T-helper 1 cell (primary cell): ENCODE data around the gene ZNF223.
A peak's percentile ranks its signal among the peaks of the same experiment; 100 is the strongest.

Source experiments
- DNase-seq, 5 donors: peaks; one replicate each; pipeline ENCODE4 v3.0.0-alpha.2; 2012 to 2020

Gene ZNF223

DNA sequence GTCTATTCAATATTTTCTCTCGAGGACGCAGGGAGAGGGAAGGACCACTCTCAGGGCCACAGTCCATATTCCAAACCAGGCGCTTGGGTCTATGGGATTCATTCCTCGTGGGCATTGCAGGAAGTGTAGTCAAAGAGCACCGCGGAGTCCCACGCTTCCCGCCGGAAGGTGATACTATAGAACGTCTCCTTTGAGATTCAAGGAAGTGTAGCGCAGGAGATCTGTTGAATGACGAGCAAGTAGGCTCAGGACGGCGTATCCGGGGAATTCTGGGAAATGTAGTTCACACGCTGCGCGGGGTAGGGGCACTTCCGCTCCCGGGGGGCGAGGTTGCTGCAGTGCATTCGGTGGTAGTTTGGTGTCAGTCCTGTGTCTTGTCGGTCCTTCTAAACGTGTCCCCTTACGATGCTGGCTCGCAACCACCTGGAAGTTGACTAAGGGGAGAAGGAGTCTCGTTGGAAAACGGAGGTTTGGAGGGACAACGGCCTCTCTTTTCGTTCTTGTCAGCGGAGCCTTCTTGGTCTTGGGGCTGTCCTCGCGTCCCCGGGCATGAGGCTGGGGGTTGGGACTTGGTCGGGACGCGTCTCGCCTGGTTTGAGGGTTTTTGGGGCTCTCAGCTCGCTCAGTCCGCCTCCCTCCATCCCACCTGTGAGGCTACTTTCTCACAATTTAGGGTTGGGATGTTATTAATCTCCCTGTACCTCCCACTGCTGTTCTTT, 20.1 kb downstream of the ZNF223 start, which contains the start of gene ZNF284:
TSS of gene ZNF284 (plus strand) at position 336 of the 719 bp plus-strand sequence. CDS start 4,231 bp downstream, outside the sequence.
- DNase-seq = peak; percentile 52 to 82 (median 74)

DNA sequence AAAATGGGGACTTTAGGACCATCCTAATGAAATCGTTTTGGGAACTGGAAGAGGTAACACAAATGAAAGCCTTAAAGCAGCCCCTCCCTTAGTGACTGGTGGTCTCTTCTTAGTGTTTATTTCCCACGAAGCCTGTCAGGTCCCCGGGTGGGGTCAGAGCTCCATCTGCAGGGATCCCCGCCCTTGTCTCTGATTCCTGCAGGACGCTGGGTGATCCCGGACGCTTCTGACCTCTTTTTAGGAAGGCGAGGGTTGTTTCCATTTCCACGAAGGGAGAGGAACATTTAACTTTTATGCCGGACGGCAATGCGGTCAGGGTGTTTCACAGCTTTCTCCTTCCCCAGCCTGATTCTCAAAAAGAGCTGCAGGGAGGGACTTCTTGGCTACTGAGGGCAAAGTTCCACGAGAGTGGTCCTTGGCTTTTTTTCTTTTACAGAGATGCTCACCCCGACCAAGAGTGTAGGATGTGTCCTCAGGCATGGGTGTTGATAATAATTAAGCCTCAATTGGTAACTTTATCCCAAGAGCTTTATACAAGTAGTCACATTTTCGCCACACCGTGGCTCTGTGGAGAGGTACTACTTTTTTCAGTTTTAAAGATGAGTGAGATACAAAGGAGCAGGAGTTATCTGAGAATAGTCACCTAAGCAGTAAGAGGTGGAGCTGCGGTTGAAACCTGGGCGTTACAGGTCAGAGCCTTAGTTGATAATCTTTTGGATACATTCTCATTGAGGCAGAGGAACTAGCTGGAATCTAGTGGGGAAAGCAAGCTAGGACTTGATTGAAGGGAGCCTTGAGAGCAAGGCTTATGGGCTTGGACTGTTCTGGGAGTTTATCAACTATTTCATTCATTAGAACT, 20.9 kb downstream of the ZNF223 start:
- DNase-seq = no peak

DNA sequence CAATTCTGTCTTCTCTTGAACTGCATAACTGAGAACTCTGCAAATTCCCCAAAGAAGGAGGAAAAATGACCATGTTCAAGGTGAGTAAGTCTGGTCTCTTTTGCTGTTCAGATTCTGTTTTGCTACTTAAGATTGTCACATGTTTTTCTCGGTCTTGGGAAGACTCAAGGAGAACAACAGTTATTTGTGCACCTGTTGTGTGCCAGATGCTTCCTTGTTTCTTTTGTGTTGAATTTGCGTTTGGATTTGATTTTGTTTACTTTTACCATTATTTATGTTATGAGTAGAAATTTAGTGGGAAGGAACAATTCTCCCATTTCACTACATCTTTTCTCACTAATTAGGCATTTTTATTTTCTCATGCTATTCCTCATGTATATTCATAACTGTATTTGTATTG, 24.5 kb downstream of the ZNF223 start:
- DNase-seq = no peak

DNA sequence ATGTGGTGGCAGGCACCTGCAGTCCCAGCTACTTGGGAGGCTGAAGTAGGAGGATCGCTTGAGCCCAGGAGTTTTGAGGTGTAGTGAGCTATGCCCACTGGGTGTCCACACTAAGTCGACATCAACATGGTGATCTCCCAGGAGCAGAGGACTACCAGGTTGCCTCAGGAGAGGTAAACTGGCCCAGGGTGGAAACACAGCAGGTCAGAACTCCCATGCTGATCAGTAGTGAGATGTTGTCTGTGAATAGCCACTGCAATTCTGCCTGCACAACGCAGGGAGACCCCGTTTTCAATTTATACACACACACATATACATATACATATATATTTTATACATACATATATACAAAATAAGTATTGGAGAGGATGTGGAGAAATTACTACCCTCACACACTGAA, 40.3 kb downstream of the ZNF223 start:
- DNase-seq = no peak

DNA sequence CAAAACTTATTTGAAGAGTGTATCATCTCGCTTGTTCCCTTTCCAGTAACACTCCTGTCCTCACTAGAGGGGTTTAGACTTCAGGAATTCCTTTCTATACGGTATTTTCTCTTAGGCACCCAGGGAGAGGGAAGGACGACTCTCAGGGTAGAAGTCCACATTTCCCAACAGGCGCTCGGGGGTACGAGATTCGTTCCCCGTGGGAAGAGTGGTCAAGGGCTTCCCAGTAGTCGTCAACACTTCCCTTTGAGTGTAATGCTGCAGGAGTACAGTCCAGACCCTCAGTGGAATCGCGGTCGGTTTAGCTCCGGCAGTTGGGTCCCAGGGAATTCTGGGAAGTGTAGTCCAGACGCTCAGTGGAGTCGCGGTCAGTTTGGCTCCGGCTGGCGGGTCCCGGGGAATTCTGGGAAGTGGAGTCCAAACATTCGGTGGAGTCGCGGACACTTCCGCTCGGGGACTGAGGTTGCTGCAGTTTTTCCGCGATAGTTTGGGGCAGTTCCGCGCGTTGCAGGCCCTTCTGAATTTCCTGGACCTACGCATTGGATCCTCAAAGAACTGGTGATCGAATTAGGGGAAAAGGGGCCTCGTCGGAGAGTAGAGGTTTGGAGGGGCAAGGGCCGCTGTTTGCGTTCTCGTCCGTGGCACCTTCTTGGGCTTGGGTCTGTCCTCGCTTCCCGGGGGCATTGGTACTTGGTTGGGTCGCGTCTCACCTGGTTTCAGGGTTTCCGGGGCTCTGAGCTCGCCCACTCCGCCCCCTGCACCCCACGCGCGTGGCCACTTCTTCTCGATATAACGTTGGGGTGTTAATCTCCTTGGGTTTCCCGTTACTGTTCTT, 42.3 kb downstream of the ZNF223 start, which contains the start of gene ZNF224:
TSS of gene ZNF224 (plus strand) at position 431 of the 835 bp plus-strand sequence. CDS start 3,513 bp downstream, outside the sequence.
- peak; percentile 59 to 89 (median 74) for DNase-seq

DNA sequence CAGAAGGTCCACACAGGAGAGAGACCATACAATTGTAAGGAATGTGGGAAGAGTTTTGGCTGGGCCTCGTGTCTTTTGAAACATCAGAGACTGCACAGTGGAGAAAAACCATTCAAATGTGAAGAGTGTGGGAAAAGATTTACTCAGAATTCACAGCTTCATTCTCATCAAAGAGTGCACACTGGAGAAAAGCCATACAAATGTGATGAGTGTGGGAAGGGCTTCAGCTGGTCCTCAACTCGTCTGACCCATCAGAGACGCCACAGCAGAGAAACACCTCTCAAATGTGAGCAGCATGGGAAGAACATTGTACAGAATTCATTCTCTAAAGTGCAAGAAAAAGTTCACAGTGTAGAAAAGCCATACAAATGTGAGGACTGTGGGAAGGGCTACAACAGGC, 55.9 kb downstream of the ZNF223 start:
- DNase-seq = no peak

DNA sequence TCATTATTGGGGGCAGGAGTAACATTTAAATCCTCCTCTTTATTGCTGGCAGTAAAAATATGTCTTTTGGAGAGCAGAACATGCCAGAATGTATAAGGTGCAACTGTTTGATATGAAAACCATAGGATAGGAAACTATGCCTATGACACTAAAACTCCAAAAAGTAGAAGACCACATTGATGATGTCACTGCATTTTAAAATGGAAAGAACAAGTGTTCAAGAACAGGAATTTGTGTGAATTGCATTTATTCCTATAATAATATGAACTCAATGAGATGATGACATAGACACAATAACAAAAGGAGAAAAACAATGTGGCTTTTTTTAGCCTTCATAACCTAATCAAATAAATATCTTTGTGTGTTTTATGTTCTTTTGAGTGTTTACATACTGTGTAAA, 57.6 kb downstream of the ZNF223 start:
- DNase-seq = no peak

DNA sequence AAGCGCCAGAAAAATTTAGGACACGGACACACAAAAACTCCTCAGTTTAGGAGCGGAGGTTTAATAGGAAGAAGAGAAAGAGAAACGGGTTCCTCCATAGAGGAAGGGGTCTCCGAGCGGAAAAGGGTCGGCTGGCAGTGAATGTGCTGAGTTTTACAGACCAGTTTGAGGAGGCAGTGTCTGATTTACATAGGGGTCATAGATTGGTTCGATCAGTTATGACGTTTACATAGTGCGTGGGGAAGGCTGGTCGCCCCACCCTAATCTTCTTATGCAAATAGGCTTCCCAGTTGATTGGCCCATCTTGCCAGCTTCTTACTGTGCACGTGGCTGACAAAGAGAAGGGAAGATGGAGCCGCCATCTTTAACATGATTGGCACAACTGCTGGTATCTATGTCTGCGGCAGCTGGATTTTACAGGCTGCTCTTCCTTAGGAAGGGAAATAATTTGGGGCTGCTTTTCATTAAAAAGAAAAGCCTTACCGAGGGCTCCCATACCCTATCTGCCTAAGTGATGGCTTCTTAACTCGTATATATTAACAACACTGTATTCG, 60.2 kb downstream of the ZNF223 start:
- peak in 1 of 5 donors; percentile 8 for DNase-seq

DNA sequence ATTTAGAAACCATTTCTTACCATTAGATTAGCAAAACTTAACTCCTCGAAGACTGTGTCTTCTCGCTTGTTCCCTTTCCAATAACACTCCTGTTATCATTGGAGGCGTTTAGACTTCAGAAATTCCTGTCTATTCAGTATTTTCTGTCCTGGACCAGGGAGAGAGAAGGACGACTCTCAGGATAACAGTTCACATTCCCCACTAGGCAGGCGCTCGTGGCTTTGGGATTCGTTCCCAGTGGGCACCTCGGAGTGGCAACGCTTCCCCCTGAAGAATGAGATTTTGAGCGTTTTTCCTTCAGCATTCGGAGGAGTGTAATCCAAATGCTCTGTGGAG, 60.9 kb downstream of the ZNF223 start:
- no peak for DNase-seq

DNA sequence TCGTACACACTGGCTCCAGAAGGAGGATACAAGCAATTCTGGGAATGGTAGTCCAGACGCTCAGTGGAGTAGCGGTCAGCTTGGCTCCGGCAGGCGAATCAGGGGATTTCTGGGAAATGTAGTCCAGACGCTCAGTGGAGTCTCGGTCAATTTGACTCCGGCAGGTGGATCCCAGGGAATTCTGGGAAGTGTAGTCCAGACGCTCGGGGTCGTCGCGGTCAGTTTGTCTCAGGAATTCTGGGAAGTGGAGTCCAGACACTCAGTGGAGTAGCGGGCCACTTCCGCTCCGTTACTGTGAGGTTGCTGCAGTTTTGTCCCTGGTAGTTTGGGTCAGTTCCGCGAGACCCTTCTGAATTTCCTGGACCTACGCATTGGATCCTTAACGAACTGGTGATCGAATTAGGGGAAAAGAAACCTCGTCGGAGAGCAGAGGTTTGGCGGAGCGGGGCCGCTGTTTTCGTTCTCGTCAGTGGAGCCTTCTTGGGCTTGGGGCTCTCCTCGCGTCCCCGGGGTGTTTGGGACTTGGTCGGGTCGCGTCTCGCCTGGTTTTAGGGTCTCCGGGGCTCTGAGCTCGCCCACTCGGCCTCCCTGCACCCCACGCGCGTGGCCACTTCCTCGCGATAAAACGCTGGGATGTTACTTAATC, 61.4 kb downstream of the ZNF223 start, which contains the start of gene ZNF225:
TSS of gene ZNF225 (plus strand) at position 262 of the 646 bp plus-strand sequence. CDS start 2,429 bp downstream, outside the sequence.
- peak; percentile 61 to 93 (median 74) for DNase-seq

DNA sequence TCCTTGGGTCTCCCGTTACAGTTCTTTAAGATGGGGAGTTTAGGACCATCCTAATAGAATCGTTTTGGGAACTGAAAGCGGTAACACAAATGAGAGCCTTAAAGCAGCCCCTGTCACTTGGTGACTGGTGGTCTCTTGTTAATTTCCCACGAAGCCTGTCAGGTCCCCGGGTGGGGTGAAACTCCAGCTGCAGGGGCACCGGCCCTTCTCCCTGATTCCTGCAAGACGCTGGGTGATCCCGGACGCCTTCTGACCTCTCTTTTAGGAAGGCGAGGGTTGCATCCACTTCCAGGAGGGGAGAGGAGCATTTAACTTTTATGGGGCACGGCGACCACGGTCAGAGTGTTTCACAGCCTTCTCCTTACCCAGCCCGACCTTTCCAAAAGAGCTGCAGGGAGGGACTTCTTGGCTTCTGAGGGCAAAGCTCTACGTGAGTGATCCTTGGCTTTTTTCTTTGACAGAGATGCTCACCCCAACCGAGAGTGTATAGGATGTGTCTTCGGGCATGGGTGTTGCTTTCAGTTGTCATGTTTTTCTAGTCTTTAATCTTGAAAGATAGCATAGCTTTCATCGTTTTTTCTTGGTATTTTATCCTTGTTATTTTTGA, 62.1 kb downstream of the ZNF223 start:
- DNase-seq = no peak
